GM19351 (cell line): ENCODE data around the gene IQSEC3.
"Not testable (repeated sequence)": the region's sequence is repeated elsewhere in the genome, so short reads cannot be mapped to it uniquely, and the experiment has no call there.

Experiments used
- ATAC-seq: cut with Tn5 transposase; IDR thresholded peaks from one replicate; pipeline ENCODE4 v1.9.1; 2021; ENCODE audit warnings: mild to moderate bottlenecking, moderate library complexity; ENCODE audit not compliant: unreplicated experiment

Gene IQSEC3

DNA sequence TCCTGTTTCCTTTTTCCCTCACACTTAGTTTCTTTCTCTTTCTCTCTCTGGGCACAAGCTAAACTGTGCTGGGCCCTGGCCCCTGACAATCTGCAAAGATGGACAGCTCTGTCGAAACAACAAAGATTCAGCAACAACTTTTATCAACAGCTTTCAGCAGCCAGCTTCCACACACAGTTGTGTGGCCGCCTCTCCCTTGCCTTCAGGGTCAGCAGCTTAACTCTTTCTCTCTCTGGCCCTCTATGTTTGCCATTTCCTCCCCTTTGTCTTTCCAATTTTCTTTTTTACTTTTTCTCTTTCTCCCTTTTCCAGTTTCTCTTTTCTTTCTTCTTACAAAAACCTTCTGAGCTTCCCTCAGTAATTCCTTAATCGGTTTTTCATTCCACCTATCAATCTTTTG lies 43.3 kb downstream of the IQSEC3 start:
- no peak for ATAC-seq

GRCh38 chr12:111699-112493 lies 45.3 kb downstream of the IQSEC3 start:
- ATAC-seq = no peak

DNA sequence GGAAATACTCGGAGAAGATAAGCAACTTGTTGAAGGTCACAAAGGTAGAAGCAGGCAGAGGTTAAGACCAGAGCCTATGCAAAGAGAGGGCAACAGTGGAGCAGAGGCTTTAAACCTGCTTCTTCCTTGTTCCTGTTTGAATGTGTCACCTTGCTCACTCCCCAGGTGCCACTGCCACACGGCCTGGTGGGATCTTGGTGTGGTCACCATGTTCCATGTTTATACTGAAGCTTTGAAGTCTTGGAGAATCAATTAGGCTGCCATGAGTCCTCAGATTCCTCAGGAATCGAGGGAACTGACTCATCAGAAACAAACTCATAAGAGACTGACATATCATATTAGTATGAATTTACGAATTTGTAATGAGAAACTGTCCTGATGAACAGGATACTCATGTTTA lies 46.8 kb downstream of the IQSEC3 start:
- ATAC-seq = no peak

GRCh38 chr12:114626-115211 lies 48.2 kb downstream of the IQSEC3 start:
- no peak for ATAC-seq

DNA sequence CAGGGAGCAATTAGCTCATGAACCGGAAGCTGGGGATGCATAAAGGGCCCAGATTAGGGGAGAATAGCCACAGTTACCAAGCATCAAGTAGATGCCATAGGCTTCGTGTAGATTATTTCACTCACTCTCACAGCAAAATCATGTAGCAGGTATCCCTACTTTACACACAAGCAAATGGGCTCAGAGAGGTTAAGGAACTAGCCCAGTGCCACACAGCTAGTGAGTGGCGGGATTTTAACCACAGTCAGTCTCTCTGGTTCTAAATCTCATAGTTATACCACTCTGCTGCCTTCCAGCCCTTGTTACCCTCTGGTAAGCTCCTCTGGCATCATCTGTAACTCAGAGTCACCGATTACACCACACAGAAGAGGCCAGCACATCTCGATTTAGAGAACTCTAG lies 49.0 kb downstream of the IQSEC3 start:
- no peak for ATAC-seq

DNA sequence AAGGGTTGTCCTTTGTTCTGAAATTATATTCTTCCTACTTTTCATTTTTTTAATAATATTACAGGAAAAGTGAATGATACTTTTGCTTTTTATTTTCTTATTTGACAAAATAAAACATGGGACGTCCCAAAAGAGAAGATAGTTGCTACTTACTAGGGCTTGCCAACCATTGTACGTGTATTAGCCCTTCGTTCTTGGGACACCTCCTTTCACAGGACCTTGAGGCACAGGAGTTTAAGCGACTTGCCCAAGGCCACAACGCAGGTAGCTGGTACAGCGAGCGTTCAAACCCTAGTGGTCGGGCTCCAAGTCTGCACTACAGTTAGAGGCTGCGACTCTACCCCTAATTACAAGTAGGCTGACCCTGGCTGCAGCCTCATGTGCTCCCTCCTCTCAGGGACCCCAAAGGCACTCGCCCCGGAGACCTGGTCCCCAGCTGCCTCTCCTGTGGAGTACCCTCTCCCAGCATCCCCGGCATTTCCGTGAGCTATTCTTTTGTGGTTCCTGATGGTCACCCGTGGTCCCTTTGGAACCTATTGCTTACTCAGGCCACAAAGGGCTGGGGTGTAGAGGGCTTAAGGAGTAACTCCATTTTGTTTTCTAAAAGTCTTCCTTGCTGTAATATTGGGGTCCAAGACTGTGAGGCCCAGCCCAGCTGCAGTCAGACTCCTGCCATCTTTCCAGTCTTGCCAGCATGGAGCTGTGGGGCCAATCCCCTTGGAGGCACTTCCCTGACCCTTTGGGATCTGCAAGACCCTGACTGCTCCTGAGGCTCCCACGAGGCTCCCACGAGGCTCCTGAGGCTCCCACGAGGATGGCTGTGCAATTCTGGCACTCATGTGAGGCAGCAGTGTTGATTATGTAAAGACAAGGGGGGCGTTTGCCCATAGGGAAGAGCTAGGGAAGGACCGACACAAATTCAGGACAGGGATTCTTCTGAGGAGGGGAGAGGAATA lies 49.7 kb downstream of the IQSEC3 start:
- ATAC-seq = no peak

- ATAC-seq = no peak
Measured at GRCh38 chr12:117311-117710, 50.7 kb downstream of the IQSEC3 start.

GRCh38 chr12:117816-118345 lies 51.3 kb downstream of the IQSEC3 start:
- no peak for ATAC-seq

- no peak for ATAC-seq
Measured at GRCh38 chr12:118591-118990, 52.0 kb downstream of the IQSEC3 start.

- no peak for ATAC-seq
Measured at GRCh38 chr12:120951-121350, 54.4 kb downstream of the IQSEC3 start.

- ATAC-seq = no peak
Measured at GRCh38 chr12:121647-122046, 55.1 kb downstream of the IQSEC3 start.

DNA sequence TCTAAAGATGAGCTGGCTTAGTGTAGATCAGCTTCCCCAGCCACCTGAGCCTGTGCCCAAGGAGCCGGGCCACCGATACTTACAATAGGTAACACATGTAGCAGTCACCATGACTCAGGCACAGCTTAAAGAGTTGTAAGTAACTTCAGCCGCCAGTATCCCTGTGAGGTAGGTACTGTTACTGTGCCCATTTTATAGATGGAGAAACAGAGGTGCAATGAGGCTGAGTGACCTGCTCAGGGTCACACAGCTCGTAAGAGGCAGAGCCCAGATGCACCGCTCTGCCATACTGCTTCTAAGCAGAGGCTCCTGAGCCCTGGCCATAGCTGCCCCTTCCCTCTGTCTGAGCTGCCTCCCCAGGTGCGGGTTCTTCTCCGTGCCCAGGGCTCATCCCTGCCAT lies 58.5 kb downstream of the IQSEC3 start:
- ATAC-seq = no peak

DNA sequence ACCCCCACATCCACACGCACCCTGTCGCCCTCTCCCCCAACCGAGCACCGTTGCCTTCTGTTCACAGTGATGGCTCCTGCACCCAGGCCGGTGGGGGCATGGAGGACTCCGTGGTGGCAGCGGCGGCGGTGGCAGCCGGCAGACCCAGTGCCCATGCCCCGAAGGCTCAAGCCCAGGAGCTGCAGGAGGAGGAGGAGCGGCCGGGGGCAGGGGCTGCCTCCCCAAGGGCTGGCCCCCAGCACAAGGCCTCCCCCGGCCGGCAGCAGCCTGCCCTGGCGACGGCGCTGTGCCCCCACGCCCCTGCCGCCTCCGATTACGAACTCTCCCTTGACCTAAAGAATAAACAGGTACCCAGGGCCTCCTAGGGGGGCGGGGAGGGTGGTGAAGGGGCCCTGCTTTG lies 59.0 kb downstream of the IQSEC3 start:
- ATAC-seq = no peak

DNA sequence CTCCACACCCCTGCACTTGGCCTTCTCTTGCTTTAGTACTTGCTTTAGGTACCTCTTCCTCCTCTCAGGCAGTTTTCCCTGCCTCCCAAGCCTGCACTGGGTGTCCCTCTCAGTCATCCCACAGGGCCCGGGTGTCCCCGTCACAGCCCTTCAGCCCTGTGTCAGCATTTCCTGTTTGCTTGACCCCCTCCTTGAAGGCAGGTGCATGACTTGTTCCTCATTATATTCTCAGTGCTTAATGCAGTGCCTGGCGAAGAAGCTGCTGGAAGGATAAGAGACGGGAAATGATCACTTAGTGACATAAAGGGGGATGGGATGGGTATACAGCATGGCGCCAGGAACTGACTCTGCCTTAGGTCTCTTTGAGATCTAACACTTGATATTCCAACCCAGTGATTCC lies 61.5 kb downstream of the IQSEC3 start:
- no peak for ATAC-seq

DNA sequence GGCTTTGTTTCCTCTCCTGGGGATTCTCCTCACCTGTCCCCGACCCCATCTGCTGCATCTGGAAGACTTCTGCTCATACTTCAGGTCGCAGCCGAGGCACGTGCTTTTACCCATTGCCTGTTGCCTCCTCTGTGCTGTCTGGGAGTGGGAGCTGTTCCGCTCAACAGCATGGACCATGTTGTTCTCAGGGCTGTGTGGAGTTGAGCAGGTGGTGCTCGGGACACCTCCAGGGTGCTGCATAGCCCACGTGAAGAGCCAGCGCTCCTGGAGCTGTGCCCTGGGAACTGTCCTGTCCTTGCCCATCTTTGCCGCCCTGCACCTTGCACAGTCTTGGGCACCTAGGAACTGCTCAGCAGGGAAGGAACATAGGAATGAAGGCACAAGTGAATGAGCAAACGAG lies 62.4 kb downstream of the IQSEC3 start:
- ATAC-seq = no peak

- no peak for ATAC-seq
Measured at GRCh38 chr12:130519-130918, 64.0 kb downstream of the IQSEC3 start.

DNA sequence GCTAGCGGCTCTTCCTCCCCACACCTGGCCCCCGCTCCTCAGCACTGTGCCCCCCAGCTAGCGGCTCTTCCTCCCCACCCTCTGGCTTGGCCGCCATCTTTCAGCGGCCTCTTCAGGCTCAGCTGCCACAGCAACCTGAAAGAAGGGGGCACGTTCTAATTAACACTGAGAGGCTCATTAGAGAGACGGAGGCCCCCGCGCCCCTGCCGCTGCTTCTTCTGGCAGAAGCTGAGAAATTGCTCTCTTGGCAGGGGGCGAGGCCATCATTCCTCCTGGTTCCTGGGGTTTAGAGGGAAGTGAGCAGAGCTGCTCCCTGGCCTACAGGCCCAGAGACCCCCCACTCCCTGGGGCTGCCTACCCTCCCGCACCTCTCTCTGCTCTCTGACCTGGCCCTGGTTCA lies 64.4 kb downstream of the IQSEC3 start:
- no peak for ATAC-seq

DNA sequence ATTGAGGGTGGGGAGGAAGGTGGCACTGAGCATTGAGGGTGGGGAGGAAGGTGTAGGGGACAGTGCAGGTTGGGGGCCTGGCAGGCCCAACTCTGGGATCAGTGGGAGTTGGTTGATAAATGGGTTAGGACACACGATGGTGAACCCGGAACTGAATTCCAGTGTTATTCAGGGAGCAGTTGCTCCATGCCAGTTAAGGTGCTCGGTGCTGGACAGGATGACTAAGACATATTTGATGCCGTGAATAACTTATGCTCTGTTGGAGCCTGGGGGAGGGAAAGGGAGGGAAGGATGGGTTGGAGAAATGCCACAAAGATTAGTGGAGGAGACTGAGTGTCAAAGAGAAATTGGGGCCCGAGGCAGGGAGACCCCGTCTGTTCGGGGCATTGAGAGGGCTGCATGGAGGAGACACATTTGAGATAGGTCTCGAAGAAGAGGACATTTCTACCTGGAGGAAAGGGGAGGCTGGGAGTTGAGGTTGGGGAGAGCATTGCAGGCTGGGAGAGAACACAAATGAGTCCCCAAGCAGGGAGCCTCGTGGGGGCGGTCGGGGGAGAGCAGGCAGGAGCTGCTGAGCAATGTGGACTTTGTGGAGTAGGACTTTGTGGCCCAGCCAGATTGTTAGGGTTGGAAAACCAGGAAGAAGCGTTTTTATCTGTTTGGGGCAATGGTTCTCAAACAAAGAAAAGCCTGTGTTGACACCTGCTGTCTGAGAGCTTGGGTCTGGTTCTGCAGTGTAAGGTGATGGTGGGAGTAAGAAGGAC lies 65.3 kb downstream of the IQSEC3 start:
- ATAC-seq = no peak

GRCh38 chr12:133616-134232 lies 67.2 kb downstream of the IQSEC3 start:
- not testable (repeated sequence) for ATAC-seq

DNA sequence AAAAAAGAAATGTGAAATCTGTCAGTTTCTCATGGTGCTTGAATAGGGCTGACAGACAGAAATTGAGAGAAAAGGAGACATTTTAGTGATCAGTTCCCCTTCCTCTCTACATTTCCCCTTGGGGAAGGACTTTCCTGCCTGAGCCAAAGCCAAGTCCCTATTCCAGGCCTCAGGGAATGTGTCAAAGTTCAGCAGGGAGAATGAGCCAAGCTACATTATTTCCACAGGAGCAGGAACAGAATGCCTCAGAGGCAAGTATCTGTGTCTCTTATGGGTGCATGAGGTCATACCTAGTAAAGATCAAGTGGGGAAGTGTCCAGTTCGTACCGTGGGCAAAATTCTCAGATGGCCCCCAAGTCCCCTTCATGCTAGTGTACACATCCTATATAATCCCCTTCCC lies 68.6 kb downstream of the IQSEC3 start:
- ATAC-seq = no peak
